Sigmoid colon (tissue), 7 donors: ENCODE data around the gene ESR2. TPM values are rescaled to one million over a fixed set of nuclear protein-coding genes. Genes with fewer than 3 reads are reported as not detected.

Experiments
- DNase-seq: peaks from one replicate; pipeline ENCODE4 v3.0.0-alpha.2; 2019
- H3K27ac ChIP-seq, 4 donors: fragments of 200-600 bp; sonication (generic); one replicate each; pipeline ENCODE4 v1.5.1; 2016 to 2019; ENCODE audit warnings: mild to moderate bottlenecking in 1 of 4
- H3K27me3 ChIP-seq, 3 donors: fragments of 200-600 bp; sonication (generic); one replicate each; pipeline ENCODE4 v1.5.1; 2019; ENCODE audit warnings: mild to moderate bottlenecking in 1 of 3
- H3K36me3 ChIP-seq, 4 donors: fragments of 200-600 bp; sonication (generic); one replicate each; pipeline ENCODE4 v1.5.1; 2016 to 2019
- H3K4me1 ChIP-seq, 4 donors: fragments of 200-600 bp; sonication (generic); one replicate each; pipeline ENCODE4 v1.5.1; 2017 to 2019
- H3K4me3 ChIP-seq, 4 donors: fragments of 200-600 bp; sonication (generic); one replicate each; pipeline ENCODE4 v1.5.1; 2017 to 2019; ENCODE audit warnings: mild to moderate bottlenecking in 2 of 4, moderate library complexity in 1 of 4
- H3K9me3 ChIP-seq, 4 donors: fragments of 200-600 bp in 3 of 4; sonication (generic) in 3 of 4; one replicate each; pipeline versions ENCODE4 v1.5.1 to v1.6.1; 2013 to 2019
- CTCF ChIP-seq, 4 experiments: fragments of 450-650 bp in 3 of 4; fragments of 200-600 bp in 1 of 4; IDR thresholded peaks; one replicate each; pipeline ENCODE4 v1.5.1; 2016 to 2019; ENCODE audit warnings: antibody characterized with exemption in 4 of 4, mild to moderate bottlenecking in 3 of 4, moderate library complexity in 2 of 4
- EP300 ChIP-seq, 4 donors: sonication (generic); formaldehyde crosslinking; IDR thresholded peaks; one replicate each; pipeline ENCODE4 v1.6.1; 2017; ENCODE audit warnings: antibody characterized with exemption in 4 of 4
- POLR2A ChIP-seq, 2 donors: fragments of 450-650 bp; IDR thresholded peaks; one replicate each; pipeline ENCODE4 v1.6.1; 2016; ENCODE audit warnings: antibody characterized with exemption in 2 of 2, mild to moderate bottlenecking in 2 of 2, moderate library complexity in 2 of 2
- POLR2AphosphoS5 ChIP-seq, 4 donors: sonication (generic); formaldehyde crosslinking; IDR thresholded peaks; one replicate each; pipeline ENCODE4 v1.6.1; 2017; ENCODE audit warnings: antibody characterized with exemption in 4 of 4
- WGBS, 2 donors: extraction: QIAGEN DNeasy Blood & Tissue Kit; methylation state at CpG; one replicate each; pipeline ENCODE4 v1.1.7; 2013; 5-methylcytosine and 5-hydroxymethylcytosine counted together
- intact Hi-C: fragments of 100-400 bp; cut with DNase I; formaldehyde crosslinking; loops from one replicate; pipeline ENCODE4 v1.15.1; 2023
- polyA plus RNA-seq, 3 donors: library from polyadenylated mRNA; stranded (reverse); fragments of 200-250 nt; gene quantifications; one replicate each; pipeline ENCODE4 v1.2.3, GENCODE V29; 2013
- total RNA-seq, 4 donors: library from RNA; depleted of rRNA; stranded (reverse); fragments of >200 nt; gene quantifications; one replicate each; pipeline ENCODE4 v1.1.0, GENCODE V29; 2016
- donor health status: healthy with polysubstance abuse.
- donor health status: Bipolar disorder and iron deficiency.
- donor health status: healthy.

ESR2 gene
- total and polyA plus RNA-seq, 7 donors: 0.16 to 1.8 (median 0.41) TPM; not detected in 3

GRCh38 chr14:64092940-64093339 lies 201.2 kb downstream of the ESR2 start:
- 18 to 61% methylated on average over 5 of the region's 5 CpGs for WGBS, 2 donors

GRCh38 chr14:64092338-64092737 lies 201.8 kb downstream of the ESR2 start:
- intact Hi-C loops: no loop called here
- Histone ChIP-seq H3K4me1 (no peaks in the 10 kb centered on the region), H3K4me3 (no peak overlapping the region), H3K9me3 (no peaks in the 10 kb centered on the region), H3K27ac (no peak overlapping the region), H3K36me3 (peaks cover 0 to 21% (median 3%) of the 10 kb centered on the region in 4 donors), H3K27me3 (no peaks in the 10 kb centered on the region)
- WGBS, 2 donors: 24 to 65% methylated on average over 4 of the region's 4 CpGs
- no peak for DNase-seq
- TF ChIP-seq EP300 (IDR thresholded peaks at IDR 0.05) (no peak), CTCF (IDR thresholded peaks at IDR 0.05) (no peak), POLR2A (IDR thresholded peaks at IDR 0.05) (no peak), POLR2AphosphoS5 (IDR thresholded peaks at IDR 0.05) (no peak)

More at GRCh38 chr14:64092940-64093339, 201.2 kb downstream of the ESR2 start:
- Histone ChIP-seq H3K9me3 (no peaks in the 10 kb centered on the region), H3K4me1 (no peaks in the 10 kb centered on the region), H3K27ac (no peak overlapping the region), H3K36me3 (peaks cover 0 to 23% (median 0%) of the 10 kb centered on the region in 4 donors), H3K4me3 (no peak overlapping the region), H3K27me3 (no peaks in the 10 kb centered on the region)
- DNase-seq: no peak
- TF ChIP-seq CTCF (IDR thresholded peaks at IDR 0.05) (no peak), POLR2AphosphoS5 (IDR thresholded peaks at IDR 0.05) (no peak)
- intact Hi-C loops: no loop called here

- WGBS, 2 donors: 17 to 60% methylated on average over 1 of the region's 1 CpG
- Histone ChIP-seq H3K9me3 (no peaks in the 10 kb centered on the region), H3K27me3 (no peaks in the 10 kb centered on the region), H3K4me3 (no peak overlapping the region), H3K27ac (no peak overlapping the region), H3K4me1 (no peaks in the 10 kb centered on the region), H3K36me3 (peaks cover 0 to 21% (median 3%) of the 10 kb centered on the region in 4 donors)
- intact Hi-C loops: no loop called here
- DNase-seq: no peak
- TF ChIP-seq POLR2AphosphoS5 (IDR thresholded peaks at IDR 0.05): no peak
- TF ChIP-seq CTCF (IDR thresholded peaks at IDR 0.05): no peak
- TF ChIP-seq POLR2A (IDR thresholded peaks at IDR 0.05): no peak
- TF ChIP-seq EP300 (IDR thresholded peaks at IDR 0.05): no peak
These were observed 203.0 kb downstream of the ESR2 start for GRCh38 chr14:64091217-64091616.

GRCh38 chr14:64089920-64090319 lies 204.3 kb downstream of the ESR2 start:
- no peaks in the 10 kb centered on the region for H3K4me1 ChIP-seq
- WGBS, 2 donors: 79 to 82% methylated on average over 2 of the region's 2 CpGs
- H3K4me3 ChIP-seq: no peak overlapping the region
- peaks cover 0 to 22% (median 3%) of the 10 kb centered on the region in 4 donors for H3K36me3 ChIP-seq
- intact Hi-C loops: no loop called here
- H3K9me3 ChIP-seq: no peaks in the 10 kb centered on the region
- no peaks in the 10 kb centered on the region for H3K27me3 ChIP-seq
- no peak for TF ChIP-seq POLR2AphosphoS5 (IDR thresholded peaks at IDR 0.05)
- no peak for DNase-seq
- no peak overlapping the region for H3K27ac ChIP-seq

- Histone ChIP-seq H3K27ac (no peak overlapping the region), H3K4me1 (no peaks in the 10 kb centered on the region), H3K9me3 (no peaks in the 10 kb centered on the region), H3K4me3 (no peak overlapping the region), H3K36me3 (peaks cover 0 to 26% (median 3%) of the 10 kb centered on the region in 4 donors), H3K27me3 (no peaks in the 10 kb centered on the region)
- intact Hi-C loops: no loop called here
- DNase-seq: no peak
- TF ChIP-seq POLR2AphosphoS5 (IDR thresholded peaks at IDR 0.05) (no peak), EP300 (IDR thresholded peaks at IDR 0.05) (no peak), CTCF (IDR thresholded peaks at IDR 0.05) (no peak), POLR2A (IDR thresholded peaks at IDR 0.05) (no peak)
These were observed 205.6 kb downstream of the ESR2 start for GRCh38 chr14:64088647-64088964.
